ENCODE data around the gene USP22. TPM values are rescaled to one million over a fixed set of nuclear protein-coding genes. Genes with fewer than 3 reads are reported as not detected.

USP22 gene
- polyA plus RNA-seq, 1 donor (not counting 4 experiments of a cell fraction or from before 2014, with no cell fraction given) = 111 TPM

- no peaks in the 10 kb centered on the region for H4K20me1 ChIP-seq (ENCODE audit: control insufficient read depth, extremely low read depth, insufficient read depth, low read length)
- H3K27ac ChIP-seq (ENCODE audit: control insufficient read depth, insufficient read depth, low read length) = no peak overlapping the region
Observed at GRCh38 chr17:20966870-20967269, 75.9 kb downstream of the USP22 start.

GRCh38 chr17:20965492-20965891 lies 77.3 kb downstream of the USP22 start:
- Histone ChIP-seq H3K9me1 (ENCODE audit: control insufficient read depth, extremely low read depth, insufficient read depth, low read length) (no peaks in the 10 kb centered on the region), H4K20me1 (ENCODE audit: control insufficient read depth, extremely low read depth, insufficient read depth, low read length) (no peaks in the 10 kb centered on the region), H3K27ac (ENCODE audit: control insufficient read depth, insufficient read depth, low read length) (no peak overlapping the region), H3K36me3 (ENCODE audit: control insufficient read depth in 2 of 2, extremely low read depth in 1 of 2, insufficient read depth in 2 of 2, low read length in 2 of 2) (no peaks in the 10 kb centered on the region), H3K4me2 (ENCODE audit: control insufficient read depth, extremely low read depth, insufficient read depth, low read depth, low read length) (no peak overlapping the region), H3K27me3 (ENCODE audit: control insufficient read depth, extremely low read depth, insufficient read depth, low read length) (no peaks in the 10 kb centered on the region), H2AFZ (ENCODE audit: control insufficient read depth, low read length) (no peak overlapping the region), H3K9me3 (ENCODE audit: control insufficient read depth, low read depth, low read length) (no peaks in the 10 kb centered on the region), H3K4me1 (ENCODE audit: control insufficient read depth, extremely low read depth, insufficient read depth, low read length) (peaks cover 18% of the 10 kb centered on the region), H3K79me2 (ENCODE audit: control insufficient read depth, insufficient read depth, low read length) (no peaks in the 10 kb centered on the region), H3K9ac (ENCODE audit: control insufficient read depth, extremely low read depth, insufficient read depth, low read length) (no peak overlapping the region), H3K4me3 (ENCODE audit: control insufficient read depth in 2 of 3, extremely low read depth in 1 of 3, insufficient read depth in 2 of 3, low read depth in 1 of 3, low read length in 3 of 3) (no peak overlapping the region)
- dilution Hi-C loops (cut with MboI; ENCODE audit: extremely low pct_ligation_motif_present, low sequenced_read_pairs) = no loop called here
- no peak for DNase-seq (ENCODE audit: low read depth, low spot score)
- FAIRE-seq = no peak
- TF ChIP-seq CTCF (optimal IDR thresholded peaks at IDR 0.05 in 1 of 3, IDR thresholded peaks at IDR 0.05 in 1 of 3, conservative IDR thresholded peaks at IDR 0.05 in 1 of 3; ENCODE audit: extremely low read depth in 1 of 3, insufficient read depth in 2 of 3, low read length in 3 of 3) = no peak
- TF ChIP-seq EZH2 (IDR thresholded peaks at IDR 0.05; ENCODE audit: low read length) = no peak

More at GRCh38 chr17:20966870-20967269, 75.9 kb downstream of the USP22 start:
- no peak overlapping the region for H3K4me2 ChIP-seq (ENCODE audit: control insufficient read depth, extremely low read depth, insufficient read depth, low read depth, low read length)
- H2AFZ ChIP-seq (ENCODE audit: control insufficient read depth, low read length) = no peak overlapping the region
- H3K9me3 ChIP-seq (ENCODE audit: control insufficient read depth, low read depth, low read length) = no peaks in the 10 kb centered on the region
- no peak overlapping the region for H3K9ac ChIP-seq (ENCODE audit: control insufficient read depth, extremely low read depth, insufficient read depth, low read length)
- no peaks in the 10 kb centered on the region for H3K79me2 ChIP-seq (ENCODE audit: control insufficient read depth, insufficient read depth, low read length)
- no peak for DNase-seq (ENCODE audit: low read depth, low spot score)
- no peaks in the 10 kb centered on the region for H3K9me1 ChIP-seq (ENCODE audit: control insufficient read depth, extremely low read depth, insufficient read depth, low read length)
- dilution Hi-C loops (cut with MboI; ENCODE audit: extremely low pct_ligation_motif_present, low sequenced_read_pairs) = no loop called here
- peaks cover 4% of the 10 kb centered on the region for H3K27me3 ChIP-seq (ENCODE audit: control insufficient read depth, extremely low read depth, insufficient read depth, low read length)
- no peak for FAIRE-seq
- no peaks in the 10 kb centered on the region for H3K36me3 ChIP-seq (ENCODE audit: control insufficient read depth in 2 of 2, extremely low read depth in 1 of 2, insufficient read depth in 2 of 2, low read length in 2 of 2)
- peaks cover 6% of the 10 kb centered on the region for H3K4me1 ChIP-seq (ENCODE audit: control insufficient read depth, extremely low read depth, insufficient read depth, low read length)
- TF ChIP-seq EZH2 (IDR thresholded peaks at IDR 0.05; ENCODE audit: low read length) = no peak
- no peak for TF ChIP-seq CTCF (optimal IDR thresholded peaks at IDR 0.05 in 1 of 3, IDR thresholded peaks at IDR 0.05 in 1 of 3, conservative IDR thresholded peaks at IDR 0.05 in 1 of 3; ENCODE audit: extremely low read depth in 1 of 3, insufficient read depth in 2 of 3, low read length in 3 of 3)
- H3K4me3 ChIP-seq (ENCODE audit: control insufficient read depth in 2 of 3, extremely low read depth in 1 of 3, insufficient read depth in 2 of 3, low read depth in 1 of 3, low read length in 3 of 3) = no peak overlapping the region

Measured in keratinocyte (primary cell).